Measurements from ENCODE around the gene CENPP. TPM values are rescaled to one million over a fixed set of nuclear protein-coding genes. Genes with fewer than 3 reads are reported as not detected.

Gene CENPP
- total RNA-seq, 1 donor from 2014 or later, result 1.9 TPM

DNA sequence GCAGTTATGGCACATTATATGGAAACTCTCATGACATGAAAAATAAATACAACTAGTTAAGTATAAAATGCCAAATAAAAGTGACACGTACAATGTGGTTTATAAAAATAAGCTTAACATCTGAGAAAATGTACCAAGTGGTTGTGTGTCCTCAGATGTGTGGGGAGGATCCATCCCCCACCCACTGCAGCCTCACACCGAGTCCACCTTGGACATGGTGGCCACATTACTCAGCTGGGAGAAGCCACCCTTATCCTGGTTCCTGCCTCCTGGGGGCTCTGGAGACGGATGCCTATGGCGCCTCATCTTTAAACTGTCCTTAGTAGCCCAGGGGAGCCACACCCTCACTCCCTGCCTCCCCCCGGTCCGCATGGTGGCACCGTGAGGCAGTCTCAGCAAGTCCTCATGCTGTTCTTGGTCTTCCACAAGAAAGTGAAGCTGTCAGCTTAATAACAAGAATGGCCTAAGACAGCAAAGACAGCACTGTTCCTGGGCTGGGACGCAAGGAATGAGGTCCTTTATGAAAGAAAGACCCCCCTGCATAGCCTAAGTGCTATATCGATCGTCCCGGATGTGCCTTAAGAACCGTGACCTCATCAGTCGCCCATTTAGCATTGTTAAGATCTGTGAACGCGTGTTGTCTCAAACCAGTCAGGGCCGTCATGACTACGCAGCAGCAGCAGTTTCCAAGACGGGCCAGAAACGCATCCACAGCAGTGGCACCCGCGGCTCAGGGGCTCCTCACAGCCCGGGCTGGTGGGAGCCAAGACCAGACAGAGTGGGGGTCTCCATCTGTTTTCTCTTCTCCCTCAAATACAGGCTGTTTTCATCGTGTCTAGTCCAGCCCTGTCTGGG lies 287.7 kb downstream of the CENPP start:
- Histone ChIP-seq H2AFZ (ENCODE audit: low read depth, low read length) (no peak overlapping the region), H4K20me1 (ENCODE audit: insufficient read depth, low read length) (no peaks in the 10 kb centered on the region), H3K4me1 (ENCODE audit: insufficient read depth, low read length) (peaks cover 6% of the 10 kb centered on the region), H3K9me3 (ENCODE audit: insufficient read depth, low read depth, low read length) (no peaks in the 10 kb centered on the region), H3K4me2 (ENCODE audit: low read length) (no peak overlapping the region), H3K4me3 (ENCODE audit: insufficient read depth, low read depth, low read length) (no peak overlapping the region), H3K27ac (ENCODE audit: low read depth, low read length) (no peak overlapping the region), H3K79me2 (ENCODE audit: insufficient read depth, low read length) (no peaks in the 10 kb centered on the region), H3K9ac (ENCODE audit: low read length) (no peak overlapping the region), H3K36me3 (ENCODE audit: insufficient read depth, low read length) (peaks cover 27% of the 10 kb centered on the region), H3K27me3 (ENCODE audit: insufficient read depth, low read length) (no peaks in the 10 kb centered on the region)
- Mint-ChIP-seq H3K27ac (ENCODE audit: unreplicated experiment) (no peak overlapping the region), H3K9me3 (ENCODE audit: unreplicated experiment) (no peaks in the 10 kb centered on the region), H3K4me3 (ENCODE audit: unreplicated experiment) (no peak overlapping the region), H3K27me3 (ENCODE audit: low read depth, unreplicated experiment) (no peaks in the 10 kb centered on the region), H3K36me3 (ENCODE audit: low read depth, unreplicated experiment) (peaks cover 44% of the 10 kb centered on the region), H3K4me1 (ENCODE audit: low read depth, unreplicated experiment) (peaks cover 2% of the 10 kb centered on the region)
- FAIRE-seq, result no peak
- no peak for TF ChIP-seq EZH2 (IDR thresholded peaks at IDR 0.05; ENCODE audit: insufficient read depth, low read length)
- TF ChIP-seq, protein P1, sequence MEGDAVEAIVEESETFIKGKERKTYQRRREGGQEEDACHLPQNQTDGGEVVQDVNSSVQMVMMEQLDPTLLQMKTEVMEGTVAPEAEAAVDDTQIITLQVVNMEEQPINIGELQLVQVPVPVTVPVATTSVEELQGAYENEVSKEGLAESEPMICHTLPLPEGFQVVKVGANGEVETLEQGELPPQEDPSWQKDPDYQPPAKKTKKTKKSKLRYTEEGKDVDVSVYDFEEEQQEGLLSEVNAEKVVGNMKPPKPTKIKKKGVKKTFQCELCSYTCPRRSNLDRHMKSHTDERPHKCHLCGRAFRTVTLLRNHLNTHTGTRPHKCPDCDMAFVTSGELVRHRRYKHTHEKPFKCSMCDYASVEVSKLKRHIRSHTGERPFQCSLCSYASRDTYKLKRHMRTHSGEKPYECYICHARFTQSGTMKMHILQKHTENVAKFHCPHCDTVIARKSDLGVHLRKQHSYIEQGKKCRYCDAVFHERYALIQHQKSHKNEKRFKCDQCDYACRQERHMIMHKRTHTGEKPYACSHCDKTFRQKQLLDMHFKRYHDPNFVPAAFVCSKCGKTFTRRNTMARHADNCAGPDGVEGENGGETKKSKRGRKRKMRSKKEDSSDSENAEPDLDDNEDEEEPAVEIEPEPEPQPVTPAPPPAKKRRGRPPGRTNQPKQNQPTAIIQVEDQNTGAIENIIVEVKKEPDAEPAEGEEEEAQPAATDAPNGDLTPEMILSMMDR (IDR thresholded peaks at IDR 0.05; ENCODE audit: insufficient read depth, low read depth, low read length), result no peak
- no peak for DNase-seq (ENCODE audit: low read depth)

DNA sequence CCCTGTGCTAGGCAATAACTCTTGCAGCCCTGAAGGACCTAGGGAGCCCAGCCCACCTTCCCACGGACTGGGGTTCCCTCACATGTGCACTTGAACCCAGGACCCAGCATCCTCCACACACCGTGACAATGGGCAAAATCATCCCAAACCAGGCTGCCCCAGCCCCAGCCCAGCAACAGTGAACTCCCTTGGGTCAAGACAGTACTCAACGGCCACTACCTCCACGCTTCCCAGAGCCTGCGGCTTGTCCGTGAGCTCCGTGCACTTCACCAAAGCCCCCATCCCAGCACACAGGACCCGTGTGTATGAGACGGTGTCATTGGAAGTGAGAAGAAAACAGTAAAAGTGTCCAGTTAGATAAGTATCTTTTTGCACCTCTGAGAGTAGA lies 288.4 kb downstream of the CENPP start:
- no peaks in the 10 kb centered on the region for H3K9me3 Mint-ChIP-seq (ENCODE audit: unreplicated experiment)
- no peak for DNase-seq (ENCODE audit: low read depth)

More for the DNA sequence above, 288.4 kb downstream of the CENPP start:
- H3K9ac ChIP-seq (ENCODE audit: low read length), result no peak overlapping the region
- H3K79me2 ChIP-seq (ENCODE audit: insufficient read depth, low read length), result no peaks in the 10 kb centered on the region
- no peak overlapping the region for H3K27ac Mint-ChIP-seq (ENCODE audit: unreplicated experiment)
- peaks cover 2% of the 10 kb centered on the region for H3K4me1 Mint-ChIP-seq (ENCODE audit: low read depth, unreplicated experiment)
- no peak overlapping the region for H2AFZ ChIP-seq (ENCODE audit: low read depth, low read length)
- TF ChIP-seq, protein P1 (IDR thresholded peaks at IDR 0.05; ENCODE audit: insufficient read depth, low read depth, low read length), result no peak
- TF ChIP-seq EZH2 (IDR thresholded peaks at IDR 0.05; ENCODE audit: insufficient read depth, low read length), result no peak
- H3K4me3 Mint-ChIP-seq (ENCODE audit: unreplicated experiment), result no peak overlapping the region
- peaks cover 3% of the 10 kb centered on the region for H3K4me1 ChIP-seq (ENCODE audit: insufficient read depth, low read length)
- no peaks in the 10 kb centered on the region for H3K27me3 ChIP-seq (ENCODE audit: insufficient read depth, low read length)
- H4K20me1 ChIP-seq (ENCODE audit: insufficient read depth, low read length), result no peaks in the 10 kb centered on the region
- H3K36me3 Mint-ChIP-seq (ENCODE audit: low read depth, unreplicated experiment), result peaks cover 44% of the 10 kb centered on the region
- H3K4me3 ChIP-seq (ENCODE audit: insufficient read depth, low read depth, low read length), result no peak overlapping the region
- no peak overlapping the region for H3K27ac ChIP-seq (ENCODE audit: low read depth, low read length)
- no peak for FAIRE-seq
- peaks cover 32% of the 10 kb centered on the region for H3K36me3 ChIP-seq (ENCODE audit: insufficient read depth, low read length)
- H3K9me3 ChIP-seq (ENCODE audit: insufficient read depth, low read depth, low read length), result no peaks in the 10 kb centered on the region
- H3K4me2 ChIP-seq (ENCODE audit: low read length), result no peak overlapping the region
- no peaks in the 10 kb centered on the region for H3K27me3 Mint-ChIP-seq (ENCODE audit: low read depth, unreplicated experiment)

All from astrocyte (in vitro differentiated cells and primary cell).